GM19025 (cell line): Measurements from ENCODE around the gene MED25.

ENCODE experiments used
- ATAC-seq: cut with Tn5 transposase; IDR thresholded peaks from one replicate; pipeline ENCODE4 v1.9.1; 2021; ENCODE audit warnings: mild to moderate bottlenecking, low read depth, moderate library complexity; ENCODE audit not compliant: unreplicated experiment

MED25 gene

GRCh38 chr19:49855676-49856573, 37.8 kb downstream of the MED25 start:
- ATAC-seq = no peak

GRCh38 chr19:49856574-49857021, 38.5 kb downstream of the MED25 start:
- no peak for ATAC-seq

DNA sequence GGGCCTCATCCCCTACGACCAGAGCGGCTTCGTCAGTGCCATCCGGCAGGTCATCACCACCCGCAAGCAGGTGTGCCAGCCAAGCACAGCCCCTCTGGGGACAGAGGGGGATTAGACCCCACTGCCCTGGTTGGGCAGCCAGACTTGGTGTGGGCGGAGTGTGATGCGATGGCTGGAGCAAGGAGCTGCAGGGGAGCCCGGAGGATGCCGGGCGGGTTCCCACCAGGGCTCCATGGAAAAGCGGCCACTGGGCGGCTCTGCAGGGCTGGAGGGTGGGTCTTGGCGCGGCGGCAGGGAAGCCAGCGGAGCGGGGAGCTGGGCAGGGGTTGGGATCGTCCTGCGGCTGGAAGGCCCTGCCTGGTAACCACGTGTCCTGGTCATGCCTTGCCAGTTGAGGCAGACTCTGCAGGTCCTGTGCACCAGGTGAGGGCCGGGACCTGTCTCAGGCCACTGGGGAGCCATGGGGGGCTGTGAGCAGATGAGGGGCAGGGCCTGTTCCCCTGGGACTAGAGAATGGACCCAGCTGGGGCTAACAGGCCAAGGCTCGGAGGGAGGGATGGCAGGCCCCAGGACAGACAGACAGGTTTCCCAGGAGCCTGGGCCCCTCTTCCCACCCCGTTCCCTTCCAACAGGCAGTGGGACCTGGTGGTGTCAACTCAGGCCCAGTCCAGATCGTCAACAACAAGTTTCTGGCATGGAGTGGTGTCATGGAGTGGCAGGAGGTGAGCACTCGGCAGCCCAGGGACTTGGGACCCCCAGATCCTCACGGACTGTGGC, 39.2 kb downstream of the MED25 start:
- no peak for ATAC-seq

GRCh38 chr19:49857838-49858087, 39.7 kb downstream of the MED25 start:
- ATAC-seq = no peak

DNA sequence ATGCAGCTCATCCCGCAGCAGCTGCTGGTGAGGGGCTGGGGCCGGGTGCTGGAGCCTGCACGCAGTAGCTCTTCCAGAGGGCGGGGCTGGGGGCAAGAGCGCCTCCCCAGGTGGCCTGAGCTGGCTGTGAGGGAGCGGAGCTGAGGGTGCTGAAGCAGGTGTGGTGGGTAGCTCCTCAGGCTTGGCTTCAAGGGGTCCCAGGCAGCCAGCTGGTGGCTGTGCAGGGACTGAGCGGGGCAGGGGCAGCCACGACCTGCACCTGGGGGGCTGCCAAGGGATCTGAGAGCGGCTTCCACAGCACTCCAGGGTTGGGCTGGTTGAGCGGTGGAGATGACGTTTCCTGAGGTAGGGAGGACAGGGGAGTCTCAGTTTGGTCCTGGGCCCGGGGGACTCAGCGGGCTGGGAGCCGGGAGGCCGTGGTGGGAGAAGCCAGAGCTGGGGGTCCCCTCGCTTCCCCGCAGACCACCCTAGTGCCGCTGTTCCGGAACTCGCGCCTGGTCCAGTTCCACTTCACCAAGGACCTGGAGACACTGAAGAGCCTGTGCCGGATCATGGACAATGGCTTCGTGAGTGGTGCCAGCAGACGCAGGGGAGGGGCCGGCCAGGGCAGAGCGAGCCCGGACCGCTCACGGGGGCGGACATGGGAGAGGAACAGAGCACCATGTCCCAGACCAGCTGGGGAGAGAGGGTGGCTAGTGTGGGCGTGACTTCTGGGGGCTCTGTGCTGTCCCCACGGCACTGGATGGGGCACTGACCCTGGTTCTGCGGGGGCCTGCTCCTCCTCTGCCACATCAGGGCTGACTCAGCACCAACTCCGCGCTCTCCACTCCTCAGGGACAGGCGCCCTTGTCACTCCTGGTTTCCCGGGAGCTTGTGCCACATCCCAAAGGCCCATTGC, 40.2 kb downstream of the MED25 start:
- no peak for ATAC-seq

GRCh38 chr19:49859682-49860335, 41.7 kb downstream of the MED25 start:
- ATAC-seq = no peak

- ATAC-seq = no peak
Measured at GRCh38 chr19:49860336-49861102, 42.4 kb downstream of the MED25 start.

DNA sequence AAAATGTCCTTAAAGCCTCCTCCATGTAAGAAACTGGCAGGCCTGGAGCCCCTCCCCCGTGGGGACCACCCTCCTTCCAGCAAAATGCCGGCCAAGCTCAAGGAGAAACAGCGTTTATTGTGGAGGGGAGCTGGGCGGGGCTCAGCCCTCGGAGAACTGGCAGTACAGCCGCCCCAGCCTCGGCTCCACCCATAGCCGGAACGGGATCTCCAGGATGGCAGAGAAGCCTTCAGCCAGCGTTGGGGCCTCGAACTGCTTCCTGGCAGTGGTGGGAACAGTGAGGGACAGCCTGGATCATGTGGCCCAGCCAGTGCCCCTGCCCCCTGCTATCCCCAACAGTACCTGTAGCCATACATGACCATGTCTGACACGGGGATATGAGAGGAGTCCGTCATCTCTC, 43.0 kb downstream of the MED25 start:
- no peak for ATAC-seq

DNA sequence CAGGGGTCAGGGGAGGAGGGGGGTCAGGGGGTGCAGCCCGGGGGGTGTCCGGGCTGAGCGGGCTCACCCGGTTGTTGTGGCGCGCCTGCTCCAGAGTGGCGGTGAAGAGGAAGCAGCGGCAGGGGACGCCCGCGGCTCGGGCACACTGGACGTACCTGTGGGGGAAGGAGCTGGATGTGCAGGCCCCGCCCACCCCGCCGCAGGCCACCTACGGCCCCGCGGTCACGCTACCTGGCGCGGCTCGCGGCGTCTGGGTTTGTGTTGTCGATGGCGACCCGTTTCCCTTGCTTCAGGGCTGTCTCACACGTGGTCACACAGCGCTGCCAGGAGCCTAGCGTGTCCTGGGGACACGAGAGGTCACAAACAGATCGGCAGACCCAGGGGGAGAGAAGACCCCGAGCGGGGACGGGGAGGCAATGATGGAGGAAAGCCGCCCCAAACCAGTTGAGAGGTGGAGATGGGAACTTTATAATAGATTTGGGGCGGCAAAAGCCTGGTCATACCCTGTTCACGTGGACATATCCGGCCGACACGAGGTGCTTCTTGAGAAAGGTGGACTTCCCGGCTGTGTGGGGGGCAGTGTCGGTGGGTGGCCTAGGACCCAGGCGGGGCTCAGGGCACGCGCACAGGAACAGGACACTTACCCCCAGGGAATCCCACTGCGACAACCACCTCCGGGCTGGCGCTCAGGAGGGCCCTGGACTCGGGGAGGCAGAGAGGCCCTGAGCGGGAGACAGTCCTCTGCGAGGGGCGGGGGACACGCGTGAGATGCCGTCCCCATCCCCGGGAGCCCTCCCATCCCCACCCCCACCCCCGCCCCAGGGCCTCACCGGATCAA, 43.7 kb downstream of the MED25 start:
- ATAC-seq = no peak

DNA sequence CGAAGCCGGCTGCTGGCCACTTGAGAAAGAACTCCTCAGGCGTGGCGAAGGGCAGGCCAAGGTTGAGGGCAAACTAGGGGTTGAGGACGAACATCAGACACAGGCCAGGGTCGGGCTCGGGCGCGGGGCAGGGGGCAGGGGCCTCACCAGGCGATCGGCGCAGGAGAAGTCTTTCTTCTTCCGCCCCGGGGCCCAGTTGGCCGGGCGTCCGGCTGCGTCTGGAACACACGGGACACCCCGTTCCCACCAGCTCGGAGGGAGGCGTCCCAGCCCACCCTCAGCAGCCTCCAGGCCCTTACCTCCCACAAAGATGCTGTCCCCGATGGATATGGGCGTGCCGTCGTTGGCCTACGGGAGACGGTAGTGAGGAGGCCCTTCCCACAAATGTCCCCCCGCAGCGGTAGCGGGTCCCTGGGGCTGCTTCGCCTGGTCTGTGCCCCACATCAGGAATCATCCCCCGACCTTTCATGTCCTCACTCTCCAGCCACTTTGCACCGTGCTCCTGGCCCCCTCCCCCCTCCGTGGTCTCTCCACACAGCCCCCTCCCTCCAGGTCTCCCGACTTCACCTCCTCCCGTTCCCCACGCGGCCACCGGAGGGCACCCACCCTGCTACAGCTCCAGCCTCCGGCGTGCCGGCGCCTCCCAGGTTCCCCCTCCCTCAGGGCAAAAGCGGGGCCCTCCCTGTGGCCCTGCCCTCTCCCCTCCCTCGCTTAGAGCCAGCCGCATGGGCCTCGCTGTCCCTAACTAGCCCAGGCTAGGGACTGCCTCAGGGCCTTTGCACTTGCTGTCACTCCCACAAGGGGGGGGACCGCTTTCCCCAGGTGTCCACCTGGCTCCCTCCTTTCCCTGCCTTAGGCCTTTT, 44.5 kb downstream of the MED25 start:
- ATAC-seq = no peak

- ATAC-seq = no peak
Measured at GRCh38 chr19:49863254-49863934, 45.3 kb downstream of the MED25 start.

DNA sequence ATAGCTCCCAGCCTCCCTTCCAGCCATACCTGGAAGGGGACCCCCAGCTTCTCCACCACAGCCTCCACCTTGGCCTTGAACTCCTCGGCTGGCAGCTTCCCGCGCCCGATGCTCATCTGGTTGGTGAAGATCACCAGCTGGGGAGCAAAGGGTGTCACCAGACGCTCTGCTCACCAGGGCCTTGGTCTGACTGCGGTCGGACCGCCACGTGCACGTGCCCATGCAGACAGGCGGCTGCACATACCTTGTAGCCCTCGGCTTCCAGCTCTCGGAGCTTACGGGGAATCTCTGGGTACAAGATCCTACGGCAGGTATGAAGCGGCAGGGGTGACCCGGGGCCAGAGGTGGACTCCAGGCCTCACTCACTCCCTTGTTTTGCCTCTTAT, 45.8 kb downstream of the MED25 start:
- no peak for ATAC-seq

DNA sequence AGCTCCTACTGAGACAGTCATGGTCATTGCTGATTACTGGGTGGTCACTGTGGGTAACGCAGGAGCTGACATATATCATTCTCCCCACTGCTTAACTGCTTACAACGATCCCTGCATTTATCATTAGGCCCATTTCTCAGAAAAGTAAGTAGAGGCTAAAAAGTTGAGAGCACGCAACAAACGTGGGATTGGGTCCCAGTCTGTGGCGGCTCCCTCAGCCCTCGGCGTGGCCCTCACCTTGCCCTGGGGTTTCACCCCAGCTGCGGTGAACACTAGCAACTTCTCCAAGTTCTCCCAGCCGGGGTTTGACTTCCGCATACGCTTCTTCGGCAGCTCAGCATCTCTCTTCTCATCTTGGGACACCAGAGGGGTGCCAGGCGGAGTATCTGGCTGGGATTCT, 46.8 kb downstream of the MED25 start:
- no peak for ATAC-seq

- peak; percentile 42 for ATAC-seq
Measured at GRCh38 chr19:49866933-49867782, 49.1 kb downstream of the MED25 start, which contains the start of gene PNKP. PNKP (minus strand) TSS chr19:49867576; CDS start chr19:49867204, 372 bp downstream.

DNA sequence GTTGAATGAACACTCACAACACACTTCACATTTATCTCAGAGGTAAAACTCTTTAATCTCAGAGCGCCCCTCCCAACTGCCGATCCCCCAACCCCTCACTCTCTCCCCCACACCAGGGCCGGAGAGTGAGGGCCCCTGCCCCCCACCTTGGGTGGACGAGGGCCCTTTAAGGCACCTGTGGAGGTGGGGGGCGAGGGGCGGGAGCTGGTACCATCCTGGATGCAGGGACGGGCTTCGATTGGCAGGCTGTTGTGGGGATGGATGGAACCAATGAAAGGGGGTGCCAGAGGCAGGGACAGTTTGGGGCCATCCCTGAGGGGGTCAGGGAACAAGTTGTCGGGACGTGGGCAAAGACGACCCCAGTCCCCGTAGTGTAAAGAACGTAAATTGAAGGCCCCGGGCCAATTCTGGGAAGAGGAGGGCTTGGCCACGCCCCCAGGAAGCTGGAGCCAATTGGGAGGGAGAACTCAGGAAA, 51.0 kb downstream of the MED25 start:
- ATAC-seq = peak; percentile 2
